NOMO-1 treated with DMSO at 0.1 percent for 48 hours (cell line): ENCODE results near the gene CD59.

ENCODE experiments used
- DNase-seq: peaks from one replicate; lab custom pipeline; 2025; ENCODE audit not compliant: unreplicated experiment; lab: John Stamatoyannopoulos, UW

The CD59 gene, protein sequence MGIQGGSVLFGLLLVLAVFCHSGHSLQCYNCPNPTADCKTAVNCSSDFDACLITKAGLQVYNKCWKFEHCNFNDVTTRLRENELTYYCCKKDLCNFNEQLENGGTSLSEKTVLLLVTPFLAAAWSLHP

DNA sequence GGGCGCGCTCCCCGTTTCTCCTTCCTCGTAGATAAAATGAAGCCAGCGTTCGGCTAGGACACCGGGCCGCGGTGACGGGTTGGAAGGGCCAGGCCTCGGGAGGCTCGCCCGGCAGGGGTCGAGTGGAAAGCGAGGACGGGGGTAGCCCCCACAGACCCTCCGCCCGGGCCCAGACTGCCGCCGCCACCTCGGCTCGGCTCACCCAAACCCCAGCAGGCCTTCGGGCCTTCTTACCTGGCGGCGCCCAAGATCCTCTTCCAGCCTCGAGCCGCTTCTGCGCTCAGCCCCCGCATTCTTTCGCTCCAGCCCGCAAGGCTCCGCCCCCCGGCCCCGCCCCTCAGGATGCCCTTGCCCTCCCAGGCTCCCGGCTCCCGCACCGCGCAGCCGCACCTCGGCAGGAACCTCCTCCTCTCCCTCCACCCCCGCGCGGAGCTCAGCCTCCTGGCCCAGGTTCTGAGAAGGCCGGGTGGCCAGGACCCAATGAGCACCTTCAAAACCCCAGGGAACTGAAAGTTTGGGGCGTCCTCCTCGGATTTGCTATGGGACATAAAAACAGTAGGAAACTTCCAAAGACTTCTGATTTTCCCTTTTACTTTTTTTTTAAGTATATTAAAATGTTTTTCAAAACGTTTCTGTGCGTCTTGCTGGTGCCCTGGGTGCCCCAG is at the start of gene CD59:
TSS of gene CD59 (minus strand) at position 276 of the 665 bp plus-strand sequence. CDS start 13,978 bp downstream, outside the sequence.
- peak; percentile 31 for DNase-seq

DNA sequence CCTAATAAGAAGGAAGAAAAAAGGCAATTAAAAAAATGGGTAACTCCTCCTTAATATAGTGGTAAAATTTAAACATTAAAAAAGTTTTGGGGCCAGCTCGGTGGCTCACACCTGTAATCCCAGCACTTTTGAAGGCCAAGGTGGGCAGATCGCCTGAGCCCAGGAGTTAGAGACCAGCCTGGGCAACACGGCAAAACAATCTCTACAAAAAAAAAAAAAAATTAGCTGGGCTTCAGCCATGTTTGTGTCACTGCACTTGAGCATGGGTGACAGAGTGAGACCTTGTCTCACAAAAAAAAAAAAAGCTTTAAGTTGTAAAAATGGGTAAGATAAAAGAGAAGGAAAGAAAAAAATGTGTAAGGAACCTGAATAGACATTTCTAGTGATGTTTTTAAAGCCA is 49.4 kb upstream of the CD59 start:
- DNase-seq: no peak

DNA sequence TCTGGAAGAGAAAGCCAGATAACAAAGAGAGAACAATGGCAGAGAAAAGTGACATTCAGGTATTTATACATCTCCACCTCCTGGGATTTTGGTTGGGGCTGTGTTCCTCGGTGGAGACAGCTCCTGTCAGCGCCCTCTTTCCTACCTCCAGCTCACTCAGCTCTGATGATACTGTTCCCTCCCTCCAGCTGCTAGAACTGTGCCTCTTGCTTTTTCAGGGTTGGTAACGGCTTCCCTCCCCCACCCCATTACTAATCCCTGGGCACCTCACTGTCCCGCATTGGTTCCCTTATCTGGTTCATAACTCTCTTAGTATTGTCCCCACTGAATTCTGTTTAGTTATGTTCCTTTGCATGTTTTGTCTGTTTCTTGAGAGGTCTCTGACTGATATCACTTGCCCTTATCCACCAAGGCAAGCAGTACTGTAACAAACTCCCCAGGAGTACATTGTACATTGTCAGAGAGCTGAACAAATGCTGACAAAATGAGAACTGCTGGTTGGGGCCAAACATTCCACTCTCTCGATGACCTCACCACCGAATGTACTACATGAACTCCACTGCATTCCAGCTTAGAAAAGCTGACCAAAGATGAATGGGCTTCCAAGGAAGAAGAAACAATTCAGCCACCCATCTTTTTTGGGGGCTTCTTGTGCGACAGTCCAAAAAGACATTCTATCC is 43.8 kb upstream of the CD59 start:
- no peak for DNase-seq

DNA sequence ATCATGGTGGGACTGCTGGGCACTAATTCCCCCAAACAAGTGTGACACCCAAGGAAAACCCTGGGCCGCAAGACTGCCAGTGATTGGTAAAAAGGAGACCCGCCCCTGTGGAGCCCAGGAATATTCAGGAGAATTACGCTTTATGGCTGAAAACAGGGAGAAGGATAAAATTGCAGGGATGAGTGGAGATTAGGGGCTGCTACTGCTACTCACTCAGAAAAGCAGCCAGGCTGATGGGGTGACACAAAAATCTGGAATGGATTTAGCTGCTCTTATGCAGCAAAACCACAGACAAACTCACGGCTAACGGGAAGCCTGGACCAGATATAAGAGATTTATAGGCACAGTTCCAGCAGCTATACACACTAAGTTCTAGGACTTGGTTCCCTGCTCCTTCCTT is 42.5 kb upstream of the CD59 start:
- DNase-seq: no peak

DNA sequence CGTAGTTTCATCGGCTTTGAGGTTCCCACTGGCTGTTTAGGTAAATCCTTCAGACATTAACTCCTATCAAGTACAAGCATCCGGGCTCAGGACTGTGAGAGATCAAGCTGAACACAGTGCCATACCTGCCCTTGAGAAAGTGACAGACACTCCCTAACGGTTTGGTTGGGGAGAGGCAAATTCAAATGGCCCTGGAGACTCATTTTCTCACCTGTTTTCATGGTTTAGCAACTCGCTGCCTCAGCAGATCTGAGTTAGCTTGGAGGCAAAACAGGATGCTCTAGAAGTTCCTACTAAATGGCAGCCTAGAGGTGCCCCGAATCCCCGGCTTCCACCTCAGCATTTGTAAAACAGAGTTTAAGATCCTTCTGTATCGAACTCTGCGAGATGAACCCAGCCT is 41.7 kb upstream of the CD59 start:
- DNase-seq: no peak

DNA sequence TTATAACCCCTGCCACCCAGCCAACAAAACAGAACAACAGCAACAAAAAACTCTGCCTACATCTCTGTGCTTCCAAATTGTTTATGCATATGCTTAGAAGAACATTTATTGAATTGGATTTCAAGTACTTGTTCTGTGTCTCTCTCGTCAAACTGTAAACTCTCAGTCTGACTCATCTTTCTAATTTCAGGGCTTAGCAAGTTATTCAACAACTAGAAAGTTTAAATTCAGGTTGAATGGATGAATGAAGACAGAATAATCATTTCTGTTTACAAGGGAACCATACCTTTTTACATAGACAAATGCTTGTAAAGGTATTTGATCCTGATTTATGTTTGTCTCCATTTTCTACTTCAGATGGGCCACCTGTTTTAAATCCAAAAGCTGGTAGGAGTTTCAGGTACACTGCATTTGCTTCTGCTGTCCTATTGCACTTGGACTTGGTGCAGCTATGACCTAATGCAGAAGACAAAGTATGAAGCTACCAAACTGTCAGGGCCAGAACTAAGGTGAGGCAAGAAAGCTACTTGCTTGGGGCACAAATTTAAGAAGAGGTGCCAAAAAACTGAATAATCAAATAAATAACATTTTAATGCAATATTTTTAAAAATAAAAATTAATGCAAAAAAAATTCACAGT is 39.7 kb upstream of the CD59 start:
- DNase-seq: no peak

DNA sequence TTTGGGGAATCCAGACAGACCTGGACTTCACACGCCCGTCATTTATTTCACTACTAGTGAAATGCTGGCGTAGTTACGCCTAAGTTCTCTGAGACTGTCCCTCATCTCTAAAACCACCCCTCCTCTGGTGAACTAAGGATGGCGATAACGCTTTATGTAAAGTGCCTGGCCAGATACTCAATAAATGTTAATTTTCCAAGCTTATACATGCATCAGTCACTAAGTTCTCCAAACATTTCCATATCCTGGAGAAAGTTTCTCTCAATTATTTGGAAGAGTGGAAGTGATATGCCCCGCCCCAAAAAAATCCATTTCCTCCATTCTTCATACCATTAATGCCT is 39.2 kb upstream of the CD59 start:
- no peak for DNase-seq

DNA sequence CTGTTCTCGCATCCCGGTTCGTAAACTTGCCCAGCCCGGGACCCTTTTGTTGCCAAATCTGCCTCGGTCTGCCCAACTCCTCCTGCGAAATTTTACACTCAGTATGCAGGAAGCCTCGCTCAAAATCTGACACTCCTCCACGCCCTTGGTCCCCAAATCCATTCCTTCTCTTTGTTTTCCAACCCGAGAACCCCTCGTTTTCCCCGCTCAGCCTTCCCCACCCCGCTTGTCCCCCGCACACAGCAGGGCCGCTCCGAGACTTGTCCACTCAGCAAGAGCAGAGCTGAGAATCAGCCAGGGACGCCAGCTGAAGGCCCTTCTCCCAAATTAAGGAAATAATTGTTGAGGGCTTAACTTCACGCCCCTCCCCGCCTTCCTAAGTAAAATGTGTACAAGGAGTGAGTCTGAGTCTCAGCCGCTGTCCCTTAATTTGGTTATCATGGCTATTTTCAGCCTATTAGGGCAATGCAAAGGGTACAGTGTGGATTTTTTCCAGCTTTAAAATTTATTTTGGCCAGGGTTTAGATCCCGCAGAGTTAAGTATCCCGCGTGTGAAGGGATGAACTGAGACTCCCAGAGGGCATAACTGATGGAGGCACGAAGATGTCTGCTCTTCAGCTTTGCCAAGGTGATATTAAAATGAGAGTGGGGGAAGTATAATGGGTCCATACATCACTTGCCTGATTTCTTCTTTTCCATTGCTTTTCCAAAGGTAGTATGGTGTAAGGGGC is 38.7 kb upstream of the CD59 start:
- DNase-seq: no peak

GRCh38 chr11:33773987-33774735 is 37.9 kb upstream of the CD59 start, which contains the start of gene FBXO3:
TSS of gene FBXO3 (minus strand) at chr11:33774520. CDS start at chr11:33774497, 23 bp downstream.
- DNase-seq: peak; percentile 69

DNA sequence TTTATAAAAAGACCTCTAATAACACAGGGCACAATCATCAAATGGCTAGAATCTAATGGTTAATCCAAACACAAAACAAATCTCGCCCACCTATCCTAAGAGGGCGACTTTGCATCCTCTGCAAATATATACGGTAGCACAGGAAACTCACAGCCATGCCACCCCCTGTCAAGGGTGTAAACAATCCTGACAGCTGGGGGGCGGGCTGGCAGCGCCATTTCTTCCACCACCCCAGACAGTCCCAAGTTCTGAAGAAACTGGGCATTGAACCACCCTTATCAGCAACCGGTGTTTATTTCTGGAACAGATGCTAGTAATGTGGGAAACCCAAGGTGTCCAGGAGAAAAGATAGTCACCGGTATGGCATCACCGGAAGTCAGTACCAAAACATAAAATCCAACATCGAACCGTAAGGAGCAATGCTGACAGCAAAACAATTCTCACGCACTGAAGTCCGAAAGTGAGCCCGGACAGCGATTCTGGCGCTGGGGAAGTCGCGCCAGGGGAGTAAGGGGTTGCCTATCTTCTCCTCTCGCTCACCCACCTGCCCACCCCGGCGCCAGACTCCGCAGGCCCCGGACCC is 37.3 kb upstream of the CD59 start:
- no peak for DNase-seq

GRCh38 chr11:33772870-33773269 is 36.6 kb upstream of the CD59 start:
- DNase-seq: no peak

GRCh38 chr11:33772300-33772699 is 36.1 kb upstream of the CD59 start:
- DNase-seq: no peak

GRCh38 chr11:33770236-33770635 is 34.0 kb upstream of the CD59 start:
- no peak for DNase-seq

DNA sequence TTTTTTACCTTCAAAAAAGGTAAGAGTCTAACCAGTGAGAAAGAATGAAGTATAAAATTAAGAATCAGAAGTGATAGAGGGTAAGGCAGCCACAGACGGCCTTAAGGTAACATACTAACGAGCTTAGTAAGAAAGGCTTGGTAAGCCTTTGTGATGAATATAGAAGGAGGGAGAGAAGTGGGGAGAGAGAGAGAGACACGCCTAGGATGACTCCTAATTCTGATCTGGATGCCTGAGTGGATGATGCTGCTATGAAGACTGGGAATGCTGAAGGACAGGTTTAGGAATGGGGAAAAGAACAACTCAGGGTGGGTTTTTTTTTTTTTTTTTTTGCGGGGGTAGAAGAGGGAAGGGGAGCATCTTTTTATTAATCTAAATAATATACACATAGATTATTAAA is 33.3 kb upstream of the CD59 start:
- DNase-seq: no peak

- DNase-seq: no peak
These were observed 31.4 kb upstream of the CD59 start for GRCh38 chr11:33767624-33768023.

DNA sequence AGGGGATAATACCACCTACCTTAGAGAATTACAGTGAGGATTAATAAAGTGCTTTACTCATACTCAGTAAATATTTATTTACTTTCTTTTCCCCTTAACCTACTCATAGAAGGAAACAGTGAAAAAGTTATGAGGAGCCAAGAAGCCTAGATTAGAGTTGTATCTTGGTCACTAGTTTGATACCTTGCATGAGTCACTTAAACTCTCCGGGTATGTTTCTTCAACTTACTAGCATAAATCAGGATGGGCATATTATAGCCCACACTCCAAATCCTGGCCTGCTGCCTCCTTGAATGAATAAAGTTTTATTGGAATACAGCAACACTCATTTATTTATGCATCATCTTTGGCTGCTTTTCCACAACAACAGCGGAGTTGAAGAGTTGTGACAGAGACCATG is 29.9 kb upstream of the CD59 start:
- DNase-seq: no peak

GRCh38 chr11:33761471-33761870 is 25.2 kb upstream of the CD59 start:
- DNase-seq: no peak

GRCh38 chr11:33753304-33753967 is 17.2 kb upstream of the CD59 start:
- no peak for DNase-seq

DNA sequence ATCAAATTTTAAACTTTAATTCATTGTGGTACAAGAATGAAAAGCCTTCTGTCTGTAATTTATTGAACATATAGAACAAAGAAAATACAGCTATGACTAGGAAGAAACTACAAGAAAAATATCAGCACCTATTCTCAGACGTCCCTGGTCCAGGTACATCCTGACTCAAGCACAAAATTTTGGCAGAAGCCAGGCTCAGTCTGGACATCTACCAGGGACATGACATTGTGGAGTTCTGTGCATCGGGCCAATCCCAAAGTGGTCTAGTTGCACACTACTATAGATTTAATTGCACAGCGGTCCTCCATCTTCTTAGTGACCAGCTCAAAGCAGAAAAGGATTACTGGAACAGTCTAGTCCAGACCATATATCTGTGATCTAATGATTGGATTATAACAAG is 15.7 kb upstream of the CD59 start:
- DNase-seq: no peak

GRCh38 chr11:33747979-33748378 is 11.8 kb upstream of the CD59 start:
- DNase-seq: no peak
